AG10803 (cell line): ENCODE measurements around the gene PITPNC1.

ENCODE experiments used
- DNase-seq: peaks from one replicate; pipeline ENCODE4 v3.0.0; 2010; ENCODE audit warnings: low read depth
- H3K4me3 ChIP-seq: 2 replicates; pipeline ENCODE4 v1.5.1; 2011; ENCODE audit warnings: mild to moderate bottlenecking, low read length, control low read depth
- CTCF ChIP-seq: conservative IDR thresholded peaks from 2 replicates; pipeline ENCODE4 v1.5.1; 2011; ENCODE audit warnings: mild to moderate bottlenecking, low read length, control low read depth, inconsistent platforms

PITPNC1 gene

GRCh38 chr17:67435122-67435521 lies 58.0 kb downstream of the PITPNC1 start:
- DNase-seq: peak; percentile 21
- no peak overlapping the region for H3K4me3 ChIP-seq

GRCh38 chr17:67435786-67436185 lies 58.7 kb downstream of the PITPNC1 start:
- H3K4me3 ChIP-seq: no peak overlapping the region
- no peak for TF ChIP-seq CTCF
- no peak for DNase-seq

More at GRCh38 chr17:67435122-67435521, 58.0 kb downstream of the PITPNC1 start:
- TF ChIP-seq CTCF: no peak

- TF ChIP-seq CTCF: no peak
- H3K4me3 ChIP-seq: no peak overlapping the region
- no peak for DNase-seq
Measured at GRCh38 chr17:67436233-67436632, 59.2 kb downstream of the PITPNC1 start.

- DNase-seq: no peak
- TF ChIP-seq CTCF: no peak
- H3K4me3 ChIP-seq: no peak overlapping the region
Measured at GRCh38 chr17:67438667-67439066, 61.6 kb downstream of the PITPNC1 start.

- no peak for TF ChIP-seq CTCF
- DNase-seq: no peak
- H3K4me3 ChIP-seq: no peak overlapping the region
Measured at GRCh38 chr17:67439269-67439668, 62.2 kb downstream of the PITPNC1 start.

GRCh38 chr17:67440277-67441051 lies 63.4 kb downstream of the PITPNC1 start:
- peak; percentile 27 for DNase-seq
- no peak for TF ChIP-seq CTCF
- peak overlapping the region; percentile 39 for H3K4me3 ChIP-seq

GRCh38 chr17:67441052-67441895 lies 64.2 kb downstream of the PITPNC1 start:
- H3K4me3 ChIP-seq: peak overlapping the region; percentile 39
- no peak for TF ChIP-seq CTCF

More at GRCh38 chr17:67441052-67441895, 64.2 kb downstream of the PITPNC1 start:
- peak; percentile 78 for DNase-seq
